Gastroesophageal sphincter (tissue), 3 donors: ENCODE results near the gene ABO.

ENCODE experiments used
- CTCF ChIP-seq, 4 experiments: fragments of 200-600 bp in 2 of 4; fragments of 450-650 bp in 2 of 4; sonication (generic) in 1 of 4; IDR thresholded peaks; one replicate each; pipeline ENCODE4 v1.5.1; 2017 to 2019; ENCODE audit warnings: antibody characterized with exemption in 4 of 4, mild to moderate bottlenecking in 2 of 4, moderate library complexity in 2 of 4
- POLR2A ChIP-seq, 2 donors: fragments of 450-650 bp; IDR thresholded peaks; one replicate each; pipeline ENCODE4 v1.6.1; 2017; ENCODE audit warnings: antibody characterized with exemption in 2 of 2, mild to moderate bottlenecking in 2 of 2, moderate library complexity in 1 of 2

DNA sequence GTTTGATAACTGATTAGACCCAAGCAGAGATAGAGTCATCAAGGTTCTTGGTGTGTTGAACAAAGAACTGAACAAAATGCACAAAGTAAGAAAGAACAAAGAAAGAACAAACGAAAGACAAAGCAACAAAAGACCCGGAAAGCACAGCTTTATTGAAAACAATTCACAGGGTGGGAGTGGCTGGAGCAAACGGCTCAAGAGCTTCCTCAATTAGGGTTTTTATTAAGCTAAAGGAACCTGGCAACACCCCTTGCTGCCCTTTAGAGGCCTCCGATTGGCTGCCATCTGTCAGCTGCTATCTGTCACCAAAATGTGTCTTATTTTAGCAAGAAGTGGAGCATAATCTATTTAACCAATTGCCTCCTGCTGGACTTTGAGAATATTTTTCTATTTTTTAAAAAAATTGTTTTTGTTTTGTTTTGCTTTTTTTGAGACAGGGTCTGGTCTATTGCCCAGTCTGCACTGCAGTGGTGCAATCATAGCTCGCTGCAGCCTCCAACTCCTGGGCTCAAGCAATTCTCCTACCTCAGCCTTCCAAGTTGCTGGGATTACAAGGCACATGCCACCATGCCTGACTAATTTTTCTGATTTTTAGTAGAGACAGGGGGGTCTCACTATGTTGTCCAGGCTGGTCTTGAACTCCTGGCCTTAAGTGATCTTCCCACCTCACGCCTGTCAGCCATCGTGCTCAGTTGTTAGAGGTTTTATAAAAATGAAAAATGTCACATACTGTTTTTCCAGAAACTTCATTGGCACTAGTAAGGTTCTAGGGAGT is 7.7 kb upstream of the ABO start:
- no peak for TF ChIP-seq POLR2A (IDR thresholded peaks at IDR 0.05)
- TF ChIP-seq CTCF (IDR thresholded peaks at IDR 0.05), result no peak
